Endothelial cell (in vitro differentiated cells): Measurements from ENCODE around the gene OTOG. TPM values are rescaled to one million over a fixed set of nuclear protein-coding genes. Genes with fewer than 3 reads are reported as not detected.

ENCODE experiments used
- DNase-seq: peaks from one replicate; pipeline ENCODE4 v3.0.0; 2021; ENCODE audit warnings: low spot score
- H3K27ac Mint-ChIP-seq: one replicate; pipeline ENCODE4 v1.8.0; 2021; ENCODE audit warnings: mixed read lengths, inconsistent platforms; ENCODE audit not compliant: unreplicated experiment
- H3K27me3 Mint-ChIP-seq: one replicate; pipeline ENCODE4 v1.8.0; 2021; ENCODE audit warnings: mild to moderate bottlenecking, moderate library complexity, mixed read lengths, inconsistent platforms; ENCODE audit not compliant: unreplicated experiment
- H3K36me3 Mint-ChIP-seq: one replicate; pipeline ENCODE4 v1.8.0; 2021; ENCODE audit warnings: mild to moderate bottlenecking, low read depth, mixed read lengths, inconsistent platforms; ENCODE audit not compliant: unreplicated experiment
- H3K4me1 Mint-ChIP-seq: one replicate; pipeline ENCODE4 v1.8.0; 2021; ENCODE audit warnings: mild to moderate bottlenecking, mixed read lengths, inconsistent platforms; ENCODE audit not compliant: unreplicated experiment
- H3K4me3 Mint-ChIP-seq: one replicate; pipeline ENCODE4 v1.8.0; 2021; ENCODE audit warnings: mild to moderate bottlenecking, mixed read lengths, inconsistent platforms; ENCODE audit not compliant: unreplicated experiment
- H3K9me3 Mint-ChIP-seq: one replicate; pipeline ENCODE4 v1.8.0; 2021; ENCODE audit warnings: mixed read lengths, inconsistent platforms; ENCODE audit not compliant: unreplicated experiment
- CTCF ChIP-seq: fragments of 200-600 bp; sonication (generic); IDR thresholded peaks from one replicate; pipeline ENCODE4 v1.5.0; 2021; ENCODE audit warnings: antibody characterized with exemption; ENCODE audit not compliant: unreplicated experiment
- total RNA-seq: library from RNA; stranded (reverse); fragmentation: NEBNext Ultra II Directional; extraction: Animal tissue kit (Norgen Biotek cat#: 25700); gene quantifications from one replicate; pipeline ENCODE4 v1.2.1, GENCODE V29; 2021; ENCODE audit not compliant: unreplicated experiment

The OTOG gene
- total RNA-seq, 1 donor from 2014 or later = 0.13 TPM

GRCh38 chr11:17687946-17688670, 141.0 kb downstream of the OTOG start:
- no peaks in the 10 kb centered on the region for H3K36me3 Mint-ChIP-seq
- H3K4me1 Mint-ChIP-seq = no peaks in the 10 kb centered on the region
- no peak overlapping the region for H3K4me3 Mint-ChIP-seq
- no peak overlapping the region for H3K27ac Mint-ChIP-seq
- TF ChIP-seq CTCF = no peak
- no peak for DNase-seq
- no peaks in the 10 kb centered on the region for H3K9me3 Mint-ChIP-seq
- H3K27me3 Mint-ChIP-seq = peaks cover 3% of the 10 kb centered on the region

GRCh38 chr11:17691550-17691949, 144.5 kb downstream of the OTOG start:
- H3K9me3 Mint-ChIP-seq = no peaks in the 10 kb centered on the region
- DNase-seq = no peak
- peaks cover 8% of the 10 kb centered on the region for H3K27me3 Mint-ChIP-seq
- H3K36me3 Mint-ChIP-seq = peaks cover 3% of the 10 kb centered on the region
- H3K27ac Mint-ChIP-seq = no peak overlapping the region
- H3K4me1 Mint-ChIP-seq = peaks cover 5% of the 10 kb centered on the region
- H3K4me3 Mint-ChIP-seq = no peak overlapping the region
- no peak for TF ChIP-seq CTCF

GRCh38 chr11:17691976-17692375, 144.9 kb downstream of the OTOG start:
- TF ChIP-seq CTCF = no peak
- Mint-ChIP-seq H3K27ac (no peak overlapping the region), H3K9me3 (no peaks in the 10 kb centered on the region), H3K27me3 (peaks cover 12% of the 10 kb centered on the region), H3K36me3 (peaks cover 3% of the 10 kb centered on the region), H3K4me1 (peaks cover 5% of the 10 kb centered on the region), H3K4me3 (no peak overlapping the region)
- no peak for DNase-seq

GRCh38 chr11:17692931-17693330, 145.9 kb downstream of the OTOG start:
- Mint-ChIP-seq H3K9me3 (no peaks in the 10 kb centered on the region), H3K4me1 (peaks cover 5% of the 10 kb centered on the region), H3K27me3 (peaks cover 17% of the 10 kb centered on the region), H3K4me3 (no peak overlapping the region), H3K27ac (no peak overlapping the region), H3K36me3 (peaks cover 3% of the 10 kb centered on the region)
- no peak for DNase-seq
- TF ChIP-seq CTCF = no peak

GRCh38 chr11:17693531-17693930, 146.5 kb downstream of the OTOG start:
- Mint-ChIP-seq H3K9me3 (no peaks in the 10 kb centered on the region), H3K4me1 (peaks cover 5% of the 10 kb centered on the region), H3K27me3 (peaks cover 17% of the 10 kb centered on the region), H3K4me3 (no peak overlapping the region), H3K27ac (no peak overlapping the region), H3K36me3 (peaks cover 3% of the 10 kb centered on the region)
- TF ChIP-seq CTCF = no peak
- DNase-seq = no peak
